Fibroblast of the aortic adventitia (primary cell): ENCODE results near the gene TRIM8. TPM values are rescaled to one million over a fixed set of nuclear protein-coding genes. Genes with fewer than 3 reads are reported as not detected.

ENCODE experiments used
- DNase-seq: peaks from one replicate; pipeline ENCODE4 v3.0.0-alpha.2; 2010; ENCODE audit warnings: low read depth
- H3K4me3 ChIP-seq: 2 replicates; pipeline ENCODE4 v1.5.1; 2011; ENCODE audit warnings: low read depth, mild to moderate bottlenecking, control low read depth, low read length, moderate library complexity
- total RNA-seq: library from RNA; depleted of rRNA; stranded (reverse); fragments of >200 nt; gene quantifications from 2 replicates; pipeline ENCODE4 v1.2.3, GENCODE V29; 2012; ENCODE audit warnings: low replicate concordance
- TF ChIP-seq, protein P1 (sequence below): IDR thresholded peaks from 2 replicates; pipeline ENCODE4 v1.5.1; 2011; ENCODE audit warnings: mild to moderate bottlenecking, low read length, control low read depth, inconsistent platforms; ENCODE audit not compliant: insufficient read depth

TRIM8 gene
- total RNA-seq, 1 donor: 83.0 TPM

GRCh38 chr10:102670065-102670670 lies 25.9 kb downstream of the TRIM8 start:
- TF ChIP-seq, protein P1, sequence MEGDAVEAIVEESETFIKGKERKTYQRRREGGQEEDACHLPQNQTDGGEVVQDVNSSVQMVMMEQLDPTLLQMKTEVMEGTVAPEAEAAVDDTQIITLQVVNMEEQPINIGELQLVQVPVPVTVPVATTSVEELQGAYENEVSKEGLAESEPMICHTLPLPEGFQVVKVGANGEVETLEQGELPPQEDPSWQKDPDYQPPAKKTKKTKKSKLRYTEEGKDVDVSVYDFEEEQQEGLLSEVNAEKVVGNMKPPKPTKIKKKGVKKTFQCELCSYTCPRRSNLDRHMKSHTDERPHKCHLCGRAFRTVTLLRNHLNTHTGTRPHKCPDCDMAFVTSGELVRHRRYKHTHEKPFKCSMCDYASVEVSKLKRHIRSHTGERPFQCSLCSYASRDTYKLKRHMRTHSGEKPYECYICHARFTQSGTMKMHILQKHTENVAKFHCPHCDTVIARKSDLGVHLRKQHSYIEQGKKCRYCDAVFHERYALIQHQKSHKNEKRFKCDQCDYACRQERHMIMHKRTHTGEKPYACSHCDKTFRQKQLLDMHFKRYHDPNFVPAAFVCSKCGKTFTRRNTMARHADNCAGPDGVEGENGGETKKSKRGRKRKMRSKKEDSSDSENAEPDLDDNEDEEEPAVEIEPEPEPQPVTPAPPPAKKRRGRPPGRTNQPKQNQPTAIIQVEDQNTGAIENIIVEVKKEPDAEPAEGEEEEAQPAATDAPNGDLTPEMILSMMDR: no peak
- no peak for DNase-seq
- H3K4me3 ChIP-seq: no peak overlapping the region

GRCh38 chr10:102670871-102671434 lies 26.7 kb downstream of the TRIM8 start:
- TF ChIP-seq, protein P1: no peak
- DNase-seq: no peak
- no peak overlapping the region for H3K4me3 ChIP-seq

DNA sequence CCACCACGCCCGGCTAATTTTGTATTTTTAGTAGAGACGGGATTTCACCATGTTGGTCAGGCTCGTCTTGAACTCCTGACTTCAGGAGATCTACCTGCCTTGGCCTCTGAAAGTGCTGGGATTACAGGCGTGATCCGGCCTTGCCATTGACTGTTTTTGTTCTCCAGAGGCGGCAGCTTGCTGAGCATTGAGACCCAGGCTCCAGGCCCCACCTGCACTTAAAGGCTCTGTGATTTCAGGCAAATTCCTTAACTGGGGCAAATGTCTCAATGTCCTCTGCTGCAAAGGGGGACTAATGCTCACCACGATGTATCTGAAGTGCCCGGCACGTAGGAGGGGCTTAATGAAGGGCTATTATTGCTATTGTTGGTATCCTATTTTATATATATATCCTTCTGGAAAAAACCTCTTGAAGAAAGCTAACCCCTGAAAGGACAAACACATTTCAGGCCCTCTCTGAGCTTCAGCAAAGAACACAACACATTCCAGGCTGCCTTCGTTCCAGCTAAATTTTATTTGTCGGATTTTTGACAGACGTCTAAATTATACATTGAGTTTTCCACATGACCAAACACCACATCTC lies 29.0 kb downstream of the TRIM8 start:
- TF ChIP-seq, protein P1: no peak
- no peak overlapping the region for H3K4me3 ChIP-seq
- DNase-seq: no peak

DNA sequence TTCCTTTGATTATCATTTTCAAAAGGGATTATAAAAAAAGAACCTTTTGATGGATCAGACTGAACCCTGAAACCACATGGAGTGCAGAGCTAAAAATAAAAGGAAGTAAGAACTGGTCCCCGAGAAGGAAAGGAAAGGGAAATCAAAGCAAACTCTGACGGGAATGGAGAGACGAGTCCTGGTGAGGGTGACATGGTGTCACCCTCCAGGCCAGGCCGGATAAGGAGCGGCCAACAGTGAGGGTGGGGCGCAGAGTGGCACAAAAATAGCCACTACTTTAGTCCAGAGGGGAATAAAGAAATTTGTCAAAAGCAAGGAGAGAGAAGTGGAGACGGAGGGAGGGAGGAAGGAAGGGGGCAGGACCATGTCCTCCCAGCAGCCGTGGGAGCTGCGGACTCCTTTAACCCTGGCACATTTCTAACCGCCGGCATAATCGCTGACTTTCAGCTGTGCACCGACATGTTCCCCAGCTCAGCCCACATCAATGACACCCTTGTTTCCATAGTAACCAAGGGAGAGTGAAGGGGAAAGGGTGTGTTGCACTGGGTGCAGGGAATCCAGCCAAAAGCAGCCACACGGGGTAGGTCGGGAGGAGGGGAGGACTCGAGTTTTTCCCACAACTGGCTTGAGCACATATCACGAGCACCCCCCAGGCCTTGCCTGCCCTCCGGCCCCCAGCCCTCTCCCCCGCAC lies 29.7 kb downstream of the TRIM8 start:
- H3K4me3 ChIP-seq: peak overlapping the region; percentile 41
- TF ChIP-seq, protein P1: no peak
- peak; percentile 68 for DNase-seq

DNA sequence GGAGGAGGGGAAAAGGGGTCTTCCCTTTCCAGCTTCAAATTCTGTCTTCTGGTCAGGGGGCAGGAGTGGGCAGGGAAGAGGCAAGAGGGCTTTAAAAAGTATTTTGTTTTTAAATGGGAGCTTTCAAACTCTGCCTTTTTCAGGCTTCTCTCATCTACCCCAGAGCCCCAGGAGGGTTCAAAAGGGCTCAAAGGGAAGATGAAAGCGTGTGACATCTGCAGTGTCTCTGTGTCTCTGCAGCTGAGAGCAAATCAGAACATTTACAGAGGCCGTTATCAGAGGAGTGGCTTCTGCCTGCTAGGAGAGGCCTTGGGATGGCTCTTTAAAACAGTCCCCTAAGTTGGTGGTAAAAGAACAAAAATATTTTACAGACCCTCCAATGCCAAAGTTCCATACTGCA lies 30.3 kb downstream of the TRIM8 start:
- TF ChIP-seq, protein P1: no peak
- H3K4me3 ChIP-seq: no peak overlapping the region
- no peak for DNase-seq

DNA sequence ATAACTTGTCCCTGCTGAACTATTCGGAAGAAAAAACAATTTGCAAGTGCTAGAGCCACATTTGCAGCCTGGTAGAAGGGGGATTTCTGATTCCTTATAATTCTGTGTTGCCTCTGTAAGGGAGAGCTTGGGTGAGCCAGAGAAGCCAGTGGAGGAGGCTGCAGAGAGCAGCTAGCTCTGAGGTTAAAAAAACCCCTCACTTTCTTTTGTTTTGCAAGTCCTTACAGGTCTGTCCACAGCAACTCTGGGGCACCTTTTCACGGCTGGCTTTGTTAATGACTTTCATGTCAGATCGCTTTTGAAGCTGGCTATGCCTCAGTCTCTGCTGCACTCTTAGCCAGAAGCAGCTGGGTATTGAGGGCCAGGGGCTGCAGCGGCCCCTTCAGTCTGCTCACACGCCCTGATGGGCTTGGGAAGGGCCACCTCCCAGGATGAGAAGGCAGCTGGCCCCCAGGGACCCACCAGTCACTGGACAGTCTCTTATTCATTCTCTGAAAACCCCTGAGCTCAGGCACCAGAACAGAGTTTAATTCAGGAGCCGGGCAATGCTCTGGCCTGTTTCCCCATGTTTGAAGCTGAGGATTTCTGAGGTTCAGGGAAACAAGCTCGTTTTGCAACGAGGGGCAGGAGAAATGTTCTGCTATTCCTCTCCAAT lies 30.9 kb downstream of the TRIM8 start:
- TF ChIP-seq, protein P1: no peak
- DNase-seq: no peak
- no peak overlapping the region for H3K4me3 ChIP-seq
